ENCODE results near the gene GSC2.

GRCh38 chr22:19197997-19198865 is 48.1 kb upstream of the GSC2 start:
- no peak for TF ChIP-seq POLR2AphosphoS5 (IDR thresholded peaks at IDR 0.05; ENCODE audit: low read depth)
- TF ChIP-seq CTCF (IDR thresholded peaks at IDR 0.05; ENCODE audit: insufficient read depth, low read length), result no peak
- TF ChIP-seq REST (IDR thresholded peaks at IDR 0.05; ENCODE audit: insufficient replicate concordance, low read depth), result no peak

All from HL-60 (cell line).